K562 (cell line): ENCODE results near the gene SCARF2.

ENCODE experiments used
- CTCF ChIP-seq, 3 experiments: IDR thresholded peaks in 2 of 3; conservative IDR thresholded peaks in 1 of 3; 2 replicates each; pipeline ENCODE4 v1.5.1; 2011 to 2012; ENCODE audit warnings: low read length in 3 of 3, mild to moderate bottlenecking in 3 of 3, control low read depth in 2 of 3, improper control_type of control experiment in 1 of 3, inconsistent platforms in 1 of 3, low read depth in 1 of 3, mixed read lengths in 1 of 3, moderate library complexity in 1 of 3; ENCODE audit not compliant: insufficient read depth in 2 of 3
- HDAC2 ChIP-seq: fragments of 450-650 bp; IDR thresholded peaks from 2 replicates; pipeline ENCODE4 v1.6.1; 2016; ENCODE audit warnings: mild to moderate bottlenecking

- TF ChIP-seq CTCF (IDR thresholded peaks at IDR 0.05 in 2 of 3, conservative IDR thresholded peaks at IDR 0.05 in 1 of 3; ENCODE audit: insufficient read depth in 2 of 3, low read depth in 1 of 3, low read length in 3 of 3) (no peak), HDAC2 (no peak)
Measured at GRCh38 chr22:20419664-20419951, 18.0 kb downstream of the SCARF2 start.
